Keratinocyte (primary cell): ENCODE data around the gene CABLES2.

Experiments used
- CTCF ChIP-seq, 3 experiments: IDR thresholded peaks in 1 of 3; conservative IDR thresholded peaks in 1 of 3; optimal IDR thresholded peaks in 1 of 3; 2 replicates in 2 of 3; 3 replicates in 1 of 3; pipeline versions ENCODE3 to v1.5.1; 2011; ENCODE audit warnings: low read length in 3 of 3, mild to moderate bottlenecking in 3 of 3, moderate library complexity in 2 of 3, control low read depth in 1 of 3, inconsistent platforms in 1 of 3; ENCODE audit not compliant: insufficient read depth in 2 of 3; ENCODE audit errors: extremely low read depth in 1 of 3
- EZH2 ChIP-seq: IDR thresholded peaks from one replicate; pipeline ENCODE4 v1.6.1; 2012; ENCODE audit warnings: inconsistent platforms, mild to moderate bottlenecking, low read length, moderate library complexity

GRCh38 chr20:62427172-62428001, 20.3 kb upstream of the CABLES2 start, which contains the start of gene RBBP8NL:
- TF ChIP-seq CTCF (optimal IDR thresholded peaks at IDR 0.05 in 1 of 3, IDR thresholded peaks at IDR 0.05 in 1 of 3, conservative IDR thresholded peaks at IDR 0.05 in 1 of 3; ENCODE audit: extremely low read depth in 1 of 3, insufficient read depth in 2 of 3, low read length in 3 of 3) (peak; percentile 49 to 73 (median 53)), EZH2 (no peak)
